Breast epithelium (tissue), 4 donors: Measurements from ENCODE around the gene YLPM1. TPM values are rescaled to one million over a fixed set of nuclear protein-coding genes. Genes with fewer than 3 reads are reported as not detected.
"Not testable (repeated sequence)": the region's sequence is repeated elsewhere in the genome, so short reads cannot be mapped to it uniquely, and the experiment has no call there.

Source experiments
- DNase-seq, 2 donors: peaks; one replicate each; pipeline ENCODE4 v3.0.0-alpha.2; 2019; ENCODE audit warnings: low spot score in 2 of 2
- H3K27ac ChIP-seq, 2 donors: fragments of 200-600 bp; sonication (generic) in 1 of 2; one replicate each; pipeline ENCODE4 v1.5.1; 2016 to 2019; ENCODE audit warnings: mild to moderate bottlenecking in 1 of 2
- H3K27me3 ChIP-seq, 2 donors: fragments of 200-600 bp; sonication (generic) in 1 of 2; one replicate each; pipeline versions ENCODE4 v1.5.1 to v1.6.0; 2017 to 2019; ENCODE audit warnings: control low read depth in 1 of 2, mild to moderate bottlenecking in 1 of 2
- H3K36me3 ChIP-seq: fragments of 200-600 bp; one replicate; pipeline ENCODE4 v1.5.1; 2019
- H3K4me1 ChIP-seq, 2 donors: fragments of 200-600 bp; sonication (generic); one replicate each; pipeline ENCODE4 v1.5.1; 2016 to 2019; ENCODE audit warnings: control low read depth in 1 of 2
- H3K4me3 ChIP-seq, 3 donors: fragments of 200-600 bp; sonication (generic); 1 replicate in 2 of 3; 2 replicates in 1 of 3; pipeline ENCODE4 v1.5.1; 2016 to 2019; ENCODE audit warnings: mild to moderate bottlenecking in 3 of 3, moderate library complexity in 2 of 3
- H3K9me3 ChIP-seq, 2 donors: fragments of 200-600 bp; sonication (generic) in 1 of 2; one replicate each; pipeline ENCODE4 v1.5.1; 2016 to 2019; ENCODE audit warnings: control low read depth in 1 of 2
- POLR2A ChIP-seq: fragments of 450-650 bp; IDR thresholded peaks from one replicate; pipeline ENCODE4 v1.6.1; 2016; ENCODE audit warnings: antibody characterized with exemption, mild to moderate bottlenecking, moderate library complexity
- POLR2AphosphoS5 ChIP-seq, 3 donors: sonication (generic); formaldehyde crosslinking; IDR thresholded peaks; one replicate each; pipeline ENCODE4 v1.6.1; 2017; ENCODE audit warnings: antibody characterized with exemption in 3 of 3
- intact Hi-C: fragments of 100-400 bp; cut with DNase I; formaldehyde crosslinking; loops from one replicate; pipeline ENCODE4 v1.15.1; 2023; ENCODE audit warnings: low total_unique reads
- total RNA-seq, 3 donors: library from RNA; depleted of rRNA; stranded (reverse); fragments of >200 nt; gene quantifications; one replicate each; pipeline ENCODE4 v1.1.0, GENCODE V29; 2016
- TF ChIP-seq, protein P1 (sequence below), 3 donors: fragments of 450-650 bp; IDR thresholded peaks; one replicate each; pipeline ENCODE4 v1.5.1; 2016 to 2017; ENCODE audit warnings: antibody characterized with exemption in 3 of 3, mild to moderate bottlenecking in 3 of 3, moderate library complexity in 3 of 3

YLPM1 gene
- total RNA-seq, 3 donors from 2014 or later = 50.9 to 97.0 (median 79.6) TPM

DNA sequence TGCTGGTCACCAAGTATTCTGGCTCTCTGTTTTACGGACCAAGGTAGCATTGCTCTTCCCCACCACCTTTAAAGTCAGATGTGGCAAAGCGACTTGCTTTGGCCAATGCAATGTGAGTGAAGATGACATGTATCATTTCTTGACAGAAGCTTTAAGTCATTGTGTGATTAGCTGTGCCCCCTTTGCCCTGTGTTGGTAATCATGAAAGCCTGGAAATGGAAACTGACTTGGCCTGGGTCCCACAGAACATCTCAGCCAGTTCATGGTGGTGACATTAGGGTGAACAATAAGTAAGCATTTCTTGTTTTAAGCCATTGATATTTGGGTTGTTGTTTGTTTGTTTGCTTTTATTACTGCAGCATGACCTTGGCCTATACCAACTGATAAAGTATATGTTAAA, 15.9 kb upstream of the YLPM1 start:
- intact Hi-C loops = no loop called here
- DNase-seq = no peak
- H3K9me3 ChIP-seq = no peaks in the 10 kb centered on the region

DNA sequence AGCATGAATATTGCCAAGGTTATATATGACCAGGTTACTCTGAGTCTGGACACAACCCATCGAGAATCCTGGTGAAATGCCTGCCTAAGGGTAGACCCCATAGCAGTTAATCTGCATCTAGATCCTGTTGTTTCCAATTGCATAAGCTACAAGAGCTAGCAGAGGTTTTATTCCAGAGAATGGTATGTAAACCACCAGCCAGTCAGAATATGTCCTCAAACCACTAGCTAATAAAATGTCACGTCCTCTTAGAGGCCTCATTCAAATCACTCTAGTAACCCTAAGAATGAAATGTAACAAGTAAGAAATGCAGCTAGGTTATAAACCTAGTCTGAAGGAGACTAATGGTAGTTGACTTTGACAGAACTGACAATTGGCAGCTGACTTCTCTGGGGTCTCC, 9.0 kb upstream of the YLPM1 start:
- H3K27me3 ChIP-seq = no peaks in the 10 kb centered on the region
- H3K36me3 ChIP-seq = no peaks in the 10 kb centered on the region
- no peak for TF ChIP-seq POLR2AphosphoS5 (IDR thresholded peaks at IDR 0.05)
- TF ChIP-seq, protein P1, sequence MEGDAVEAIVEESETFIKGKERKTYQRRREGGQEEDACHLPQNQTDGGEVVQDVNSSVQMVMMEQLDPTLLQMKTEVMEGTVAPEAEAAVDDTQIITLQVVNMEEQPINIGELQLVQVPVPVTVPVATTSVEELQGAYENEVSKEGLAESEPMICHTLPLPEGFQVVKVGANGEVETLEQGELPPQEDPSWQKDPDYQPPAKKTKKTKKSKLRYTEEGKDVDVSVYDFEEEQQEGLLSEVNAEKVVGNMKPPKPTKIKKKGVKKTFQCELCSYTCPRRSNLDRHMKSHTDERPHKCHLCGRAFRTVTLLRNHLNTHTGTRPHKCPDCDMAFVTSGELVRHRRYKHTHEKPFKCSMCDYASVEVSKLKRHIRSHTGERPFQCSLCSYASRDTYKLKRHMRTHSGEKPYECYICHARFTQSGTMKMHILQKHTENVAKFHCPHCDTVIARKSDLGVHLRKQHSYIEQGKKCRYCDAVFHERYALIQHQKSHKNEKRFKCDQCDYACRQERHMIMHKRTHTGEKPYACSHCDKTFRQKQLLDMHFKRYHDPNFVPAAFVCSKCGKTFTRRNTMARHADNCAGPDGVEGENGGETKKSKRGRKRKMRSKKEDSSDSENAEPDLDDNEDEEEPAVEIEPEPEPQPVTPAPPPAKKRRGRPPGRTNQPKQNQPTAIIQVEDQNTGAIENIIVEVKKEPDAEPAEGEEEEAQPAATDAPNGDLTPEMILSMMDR (IDR thresholded peaks at IDR 0.05) = no peak
- no peak for TF ChIP-seq POLR2A
- no peaks in the 10 kb centered on the region for H3K9me3 ChIP-seq
- no peaks in the 10 kb centered on the region for H3K4me1 ChIP-seq
- H3K27ac ChIP-seq = no peak overlapping the region
- intact Hi-C loops = no loop called here
- no peak overlapping the region for H3K4me3 ChIP-seq
- no peak for DNase-seq

More for the DNA sequence above, 15.9 kb upstream of the YLPM1 start:
- no peaks in the 10 kb centered on the region for H3K36me3 ChIP-seq
- H3K4me1 ChIP-seq = no peaks in the 10 kb centered on the region
- TF ChIP-seq POLR2AphosphoS5 (IDR thresholded peaks at IDR 0.05) (no peak), POLR2A (no peak)
- TF ChIP-seq, protein P1 (IDR thresholded peaks at IDR 0.05) = no peak
- no peak overlapping the region for H3K27ac ChIP-seq
- H3K27me3 ChIP-seq = no peaks in the 10 kb centered on the region
- no peak overlapping the region for H3K4me3 ChIP-seq

DNA sequence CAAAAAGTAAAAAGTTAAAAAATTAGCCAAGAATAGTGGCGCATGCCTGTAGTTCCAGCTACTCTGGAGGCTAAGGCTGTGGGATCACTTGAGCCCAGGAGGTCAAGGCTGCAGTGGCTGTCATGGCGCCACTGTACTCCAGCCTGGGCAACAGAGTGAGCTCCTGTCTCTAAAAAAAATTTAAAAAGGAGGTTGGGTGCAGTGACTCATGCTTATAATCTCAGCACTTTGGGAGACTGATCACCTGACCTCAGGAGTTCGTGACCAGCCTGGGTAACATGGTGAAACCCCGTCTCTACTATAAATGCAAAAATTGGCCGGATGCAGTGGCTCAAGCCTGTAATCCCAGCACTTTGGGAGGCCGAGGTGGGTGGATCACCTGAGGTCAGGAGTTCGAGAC, 8.2 kb upstream of the YLPM1 start:
- Histone ChIP-seq H3K9me3 (no peaks in the 10 kb centered on the region), H3K27me3 (no peaks in the 10 kb centered on the region), H3K4me1 (no peaks in the 10 kb centered on the region), H3K36me3 (no peaks in the 10 kb centered on the region), H3K27ac (no peak overlapping the region), H3K4me3 (no peak overlapping the region)
- DNase-seq = no peak
- TF ChIP-seq, protein P1 (IDR thresholded peaks at IDR 0.05) = no peak
- TF ChIP-seq POLR2A (no peak), POLR2AphosphoS5 (IDR thresholded peaks at IDR 0.05) (no peak)
- intact Hi-C loops = no loop called here

DNA sequence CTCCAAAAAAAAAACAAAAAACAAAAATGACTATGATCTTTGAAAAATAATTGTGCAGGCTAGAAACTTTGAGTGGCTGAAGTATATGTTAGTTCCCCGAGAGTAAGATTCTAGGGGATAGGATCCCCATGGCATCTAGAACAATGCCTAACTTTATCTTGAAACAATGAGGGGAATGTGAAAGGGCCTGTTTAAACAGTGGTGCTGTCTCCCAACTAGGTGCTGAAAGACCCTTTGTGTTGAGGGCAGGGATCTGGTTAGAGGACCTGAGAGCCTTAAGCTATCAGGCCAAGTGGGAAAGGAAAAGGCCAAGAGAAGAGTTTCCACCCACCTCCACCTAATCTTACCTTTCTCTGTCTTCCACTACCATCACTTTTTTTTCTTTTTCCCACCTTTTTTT, 6.8 kb upstream of the YLPM1 start:
- TF ChIP-seq POLR2AphosphoS5 (IDR thresholded peaks at IDR 0.05) (no peak), POLR2A (no peak)
- TF ChIP-seq, protein P1 (IDR thresholded peaks at IDR 0.05) = no peak
- no peaks in the 10 kb centered on the region for H3K4me1 ChIP-seq
- H3K36me3 ChIP-seq = no peaks in the 10 kb centered on the region
- H3K9me3 ChIP-seq = no peaks in the 10 kb centered on the region
- no peaks in the 10 kb centered on the region for H3K27me3 ChIP-seq
- no peak for DNase-seq
- no peak overlapping the region for H3K27ac ChIP-seq
- no peak overlapping the region for H3K4me3 ChIP-seq
- intact Hi-C loops = no loop called here

DNA sequence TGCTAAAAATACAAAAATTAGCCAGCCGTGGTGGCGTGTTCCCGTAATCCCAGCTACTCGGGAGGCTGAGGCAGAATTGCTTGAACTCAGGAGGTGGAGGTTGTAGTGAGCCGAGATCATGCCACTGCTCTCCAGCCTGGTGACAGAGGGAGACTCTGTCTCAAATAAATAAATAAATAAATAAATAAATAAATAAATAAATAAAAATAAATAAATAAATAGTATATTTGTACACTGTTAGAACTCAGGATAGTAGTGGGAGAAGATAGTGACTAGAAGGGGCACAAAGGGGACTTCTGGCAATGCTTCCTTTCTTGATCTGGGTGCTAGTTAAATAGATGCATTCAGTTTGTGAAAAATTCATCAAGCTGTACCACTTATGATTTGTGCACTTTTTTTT, 4.6 kb upstream of the YLPM1 start:
- H3K27me3 ChIP-seq, intact Hi-C loops, H3K36me3 ChIP-seq, H3K27ac ChIP-seq, H3K4me1 ChIP-seq, DNase-seq, H3K9me3 ChIP-seq, H3K4me3 ChIP-seq: not testable (repeated sequence)
